Suprapubic skin (tissue), 4 donors: Measurements from ENCODE around the gene GJC1. TPM values are rescaled to one million over a fixed set of nuclear protein-coding genes. Genes with fewer than 3 reads are reported as not detected.

ENCODE experiments used
- DNase-seq, 2 donors: peaks; one replicate each; pipeline ENCODE4 v3.0.0-alpha.2; 2019; ENCODE audit warnings: low spot score in 2 of 2
- H3K27ac ChIP-seq: fragments of 200-600 bp; sonication (generic); one replicate; pipeline ENCODE4 v1.5.1; 2019
- H3K27me3 ChIP-seq: fragments of 200-600 bp; sonication (generic); one replicate; pipeline ENCODE4 v1.5.1; 2019
- H3K36me3 ChIP-seq: fragments of 200-600 bp; sonication (generic); one replicate; pipeline ENCODE4 v1.5.1; 2019
- H3K4me1 ChIP-seq: fragments of 200-600 bp; sonication (generic); one replicate; pipeline ENCODE4 v1.5.1; 2019
- H3K4me3 ChIP-seq: fragments of 200-600 bp; sonication (generic); one replicate; pipeline ENCODE4 v1.5.1; 2019; ENCODE audit warnings: mild to moderate bottlenecking
- H3K9me3 ChIP-seq: fragments of 200-600 bp; sonication (generic); one replicate; pipeline ENCODE4 v1.5.1; 2019
- EP300 ChIP-seq: sonication (generic); formaldehyde crosslinking; IDR thresholded peaks from one replicate; pipeline ENCODE4 v1.6.1; 2017; ENCODE audit warnings: antibody characterized with exemption
- POLR2A ChIP-seq, 2 donors: fragments of 450-650 bp; IDR thresholded peaks; one replicate each; pipeline ENCODE4 v1.6.1; 2017; ENCODE audit warnings: antibody characterized with exemption in 2 of 2, mild to moderate bottlenecking in 2 of 2, moderate library complexity in 2 of 2
- POLR2AphosphoS5 ChIP-seq, 3 donors: sonication (generic); formaldehyde crosslinking; IDR thresholded peaks; one replicate each; pipeline ENCODE4 v1.6.1; 2017; ENCODE audit warnings: antibody characterized with exemption in 3 of 3
- WGBS: methylation state at CpG from one replicate; pipeline ENCODE4 v1.1.5; 2018; 5-methylcytosine and 5-hydroxymethylcytosine counted together
- total RNA-seq, 4 donors: library from RNA; depleted of rRNA; stranded (reverse); fragments of >200 nt; gene quantifications; one replicate each; pipeline ENCODE4 v1.1.0, GENCODE V29; 2016
- TF ChIP-seq, protein P1 (sequence below), 2 donors: fragments of 200-600 bp in 1 of 2; fragments of 450-650 bp in 1 of 2; sonication (generic) in 1 of 2; IDR thresholded peaks; one replicate each; pipeline ENCODE4 v1.5.1; 2016 to 2019; ENCODE audit warnings: antibody characterized with exemption in 2 of 2, mild to moderate bottlenecking in 1 of 2, moderate library complexity in 1 of 2

The GJC1 gene
- total RNA-seq, 4 donors from 2014 or later, result 1.1 to 7.8 (median 1.9) TPM

DNA sequence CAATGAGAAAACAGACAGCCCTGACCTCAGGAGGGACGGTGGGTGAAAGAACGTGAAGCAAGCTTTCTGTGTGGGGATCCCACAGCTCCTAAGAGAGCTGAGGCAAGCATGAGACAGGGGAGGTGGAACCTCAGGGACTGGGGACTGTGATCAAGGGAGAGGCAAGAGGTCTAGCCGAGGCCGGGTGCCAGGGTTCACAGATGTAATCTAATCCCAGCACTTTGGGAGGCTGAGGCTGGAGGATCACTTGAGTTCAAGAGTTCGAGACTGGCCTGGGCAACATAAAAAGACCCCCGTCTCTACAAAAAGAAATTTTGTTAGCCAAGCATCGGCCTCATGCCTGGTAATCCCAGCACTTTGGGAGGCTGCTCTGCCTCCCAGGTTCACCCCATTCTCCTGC is 75.8 kb downstream of the GJC1 start:
- Histone ChIP-seq H3K36me3 (peaks cover 17% of the 10 kb centered on the region), H3K4me1 (peaks cover 10% of the 10 kb centered on the region), H3K27ac (no peak overlapping the region), H3K27me3 (peaks cover 19% of the 10 kb centered on the region), H3K4me3 (no peak overlapping the region), H3K9me3 (no peaks in the 10 kb centered on the region)
- DNase-seq, result no peak
- WGBS, result 79% methylated on average over 7 of the region's 7 CpGs
- TF ChIP-seq, protein P1, sequence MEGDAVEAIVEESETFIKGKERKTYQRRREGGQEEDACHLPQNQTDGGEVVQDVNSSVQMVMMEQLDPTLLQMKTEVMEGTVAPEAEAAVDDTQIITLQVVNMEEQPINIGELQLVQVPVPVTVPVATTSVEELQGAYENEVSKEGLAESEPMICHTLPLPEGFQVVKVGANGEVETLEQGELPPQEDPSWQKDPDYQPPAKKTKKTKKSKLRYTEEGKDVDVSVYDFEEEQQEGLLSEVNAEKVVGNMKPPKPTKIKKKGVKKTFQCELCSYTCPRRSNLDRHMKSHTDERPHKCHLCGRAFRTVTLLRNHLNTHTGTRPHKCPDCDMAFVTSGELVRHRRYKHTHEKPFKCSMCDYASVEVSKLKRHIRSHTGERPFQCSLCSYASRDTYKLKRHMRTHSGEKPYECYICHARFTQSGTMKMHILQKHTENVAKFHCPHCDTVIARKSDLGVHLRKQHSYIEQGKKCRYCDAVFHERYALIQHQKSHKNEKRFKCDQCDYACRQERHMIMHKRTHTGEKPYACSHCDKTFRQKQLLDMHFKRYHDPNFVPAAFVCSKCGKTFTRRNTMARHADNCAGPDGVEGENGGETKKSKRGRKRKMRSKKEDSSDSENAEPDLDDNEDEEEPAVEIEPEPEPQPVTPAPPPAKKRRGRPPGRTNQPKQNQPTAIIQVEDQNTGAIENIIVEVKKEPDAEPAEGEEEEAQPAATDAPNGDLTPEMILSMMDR (IDR thresholded peaks at IDR 0.05), result no peak
- TF ChIP-seq POLR2A (IDR thresholded peaks at IDR 0.05) (no peak), POLR2AphosphoS5 (IDR thresholded peaks at IDR 0.05) (no peak)

GRCh38 chr17:44752953-44753861 is 76.9 kb downstream of the GJC1 start:
- WGBS, result 83% methylated on average over 13 of the region's 17 CpGs
- Histone ChIP-seq H3K27ac (no peak overlapping the region), H3K4me1 (no peaks in the 10 kb centered on the region), H3K27me3 (peaks cover 9% of the 10 kb centered on the region), H3K36me3 (peaks cover 27% of the 10 kb centered on the region), H3K9me3 (no peaks in the 10 kb centered on the region), H3K4me3 (no peak overlapping the region)
- TF ChIP-seq, protein P1 (IDR thresholded peaks at IDR 0.05), result no peak
- DNase-seq, result no peak

GRCh38 chr17:44751806-44752205 is 78.3 kb downstream of the GJC1 start:
- peaks cover 41% of the 10 kb centered on the region for H3K36me3 ChIP-seq

DNA sequence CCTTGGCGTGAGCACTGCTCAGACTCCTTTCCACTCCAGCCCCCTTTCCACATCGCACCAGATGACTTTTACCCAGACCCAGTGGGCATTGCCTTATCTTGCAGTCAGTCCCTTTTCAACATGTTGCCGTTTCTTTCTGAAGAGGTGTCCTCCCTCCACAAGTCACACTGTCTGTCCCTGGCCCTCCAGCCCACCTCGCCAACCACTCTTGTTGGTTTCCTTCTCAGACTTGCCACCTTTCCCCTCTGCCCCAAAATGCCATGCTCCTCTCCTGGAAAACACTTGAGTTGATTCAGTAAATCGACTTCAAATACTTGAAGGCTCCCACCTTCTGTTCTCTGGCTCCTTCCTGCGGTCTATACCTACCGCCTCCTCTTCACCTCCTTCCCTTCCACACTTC is 78.8 kb downstream of the GJC1 start:
- no peak overlapping the region for H3K27ac ChIP-seq
- H3K36me3 ChIP-seq, result peaks cover 42% of the 10 kb centered on the region
- no peak for DNase-seq
- no peak for TF ChIP-seq POLR2AphosphoS5 (IDR thresholded peaks at IDR 0.05)
- TF ChIP-seq, protein P1 (IDR thresholded peaks at IDR 0.05), result no peak
- TF ChIP-seq EP300, result no peak
- no peak for TF ChIP-seq POLR2A (IDR thresholded peaks at IDR 0.05)
- H3K9me3 ChIP-seq, result no peaks in the 10 kb centered on the region
- no peaks in the 10 kb centered on the region for H3K4me1 ChIP-seq
- no peaks in the 10 kb centered on the region for H3K27me3 ChIP-seq
- no peak overlapping the region for H3K4me3 ChIP-seq
- 93% methylated on average over 7 of the region's 7 CpGs for WGBS

More at GRCh38 chr17:44751806-44752205, 78.3 kb downstream of the GJC1 start:
- 92% methylated on average over 10 of the region's 10 CpGs for WGBS
- no peak for DNase-seq
- no peak overlapping the region for H3K4me3 ChIP-seq
- no peaks in the 10 kb centered on the region for H3K27me3 ChIP-seq
- no peaks in the 10 kb centered on the region for H3K9me3 ChIP-seq
- H3K4me1 ChIP-seq, result no peaks in the 10 kb centered on the region
- no peak for TF ChIP-seq POLR2A (IDR thresholded peaks at IDR 0.05)
- TF ChIP-seq EP300, result no peak
- TF ChIP-seq, protein P1 (IDR thresholded peaks at IDR 0.05), result no peak
- no peak for TF ChIP-seq POLR2AphosphoS5 (IDR thresholded peaks at IDR 0.05)
- H3K27ac ChIP-seq, result no peak overlapping the region

GRCh38 chr17:44749980-44750318 is 80.1 kb downstream of the GJC1 start:
- TF ChIP-seq, protein P1 (IDR thresholded peaks at IDR 0.05), result no peak
- TF ChIP-seq POLR2AphosphoS5 (IDR thresholded peaks at IDR 0.05), result no peak
- no peak for TF ChIP-seq EP300
- TF ChIP-seq POLR2A (IDR thresholded peaks at IDR 0.05), result no peak
- Histone ChIP-seq H3K27me3 (no peaks in the 10 kb centered on the region), H3K4me3 (no peak overlapping the region), H3K36me3 (peaks cover 42% of the 10 kb centered on the region), H3K4me1 (no peaks in the 10 kb centered on the region), H3K9me3 (no peaks in the 10 kb centered on the region), H3K27ac (no peak overlapping the region)
- no peak for DNase-seq
- 69% methylated on average over 9 of the region's 9 CpGs for WGBS
